GM12801 (cell line): ENCODE results near the gene CDKN2A.

Experiments
- TF ChIP-seq, protein P1 (sequence below): IDR thresholded peaks from one replicate; pipeline ENCODE4 v1.5.1; 2011; ENCODE audit warnings: control low read depth; ENCODE audit not compliant: insufficient read length; ENCODE audit errors: extremely low read depth

CDKN2A gene

GRCh38 chr9:21943464-21943863, 50.7 kb downstream of the CDKN2A start:
- TF ChIP-seq, protein P1, sequence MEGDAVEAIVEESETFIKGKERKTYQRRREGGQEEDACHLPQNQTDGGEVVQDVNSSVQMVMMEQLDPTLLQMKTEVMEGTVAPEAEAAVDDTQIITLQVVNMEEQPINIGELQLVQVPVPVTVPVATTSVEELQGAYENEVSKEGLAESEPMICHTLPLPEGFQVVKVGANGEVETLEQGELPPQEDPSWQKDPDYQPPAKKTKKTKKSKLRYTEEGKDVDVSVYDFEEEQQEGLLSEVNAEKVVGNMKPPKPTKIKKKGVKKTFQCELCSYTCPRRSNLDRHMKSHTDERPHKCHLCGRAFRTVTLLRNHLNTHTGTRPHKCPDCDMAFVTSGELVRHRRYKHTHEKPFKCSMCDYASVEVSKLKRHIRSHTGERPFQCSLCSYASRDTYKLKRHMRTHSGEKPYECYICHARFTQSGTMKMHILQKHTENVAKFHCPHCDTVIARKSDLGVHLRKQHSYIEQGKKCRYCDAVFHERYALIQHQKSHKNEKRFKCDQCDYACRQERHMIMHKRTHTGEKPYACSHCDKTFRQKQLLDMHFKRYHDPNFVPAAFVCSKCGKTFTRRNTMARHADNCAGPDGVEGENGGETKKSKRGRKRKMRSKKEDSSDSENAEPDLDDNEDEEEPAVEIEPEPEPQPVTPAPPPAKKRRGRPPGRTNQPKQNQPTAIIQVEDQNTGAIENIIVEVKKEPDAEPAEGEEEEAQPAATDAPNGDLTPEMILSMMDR: no peak

DNA sequence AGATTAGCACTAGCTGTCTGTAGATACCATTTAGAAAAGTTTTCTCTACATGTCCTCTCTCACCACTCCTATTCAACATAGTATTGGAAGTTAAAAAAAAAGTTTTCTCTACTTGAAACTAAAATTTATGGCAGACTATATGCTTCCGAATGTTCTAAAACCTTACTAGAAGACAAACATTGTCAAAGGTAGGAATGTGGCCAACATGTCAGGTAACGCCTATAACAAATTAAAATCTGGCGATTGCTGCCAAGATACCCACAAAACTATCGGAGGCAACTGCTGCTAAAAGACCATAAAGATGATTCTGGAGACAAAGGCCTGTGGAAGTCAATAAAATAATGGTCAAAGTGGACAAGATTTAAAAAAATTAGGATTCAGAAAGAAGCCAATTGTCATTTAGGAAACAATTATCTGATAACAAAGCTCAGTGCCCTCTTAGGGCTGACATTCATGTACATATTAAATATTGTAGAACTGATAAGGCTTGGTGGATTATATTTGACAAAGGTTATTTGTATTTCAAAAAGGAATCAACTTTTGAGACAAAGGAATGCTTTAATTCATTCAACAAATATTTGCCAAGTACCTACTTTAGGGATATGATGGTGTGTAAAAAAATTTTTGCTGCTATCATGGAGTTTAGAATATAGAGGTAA, 52.7 kb downstream of the CDKN2A start:
- TF ChIP-seq, protein P1: no peak

- TF ChIP-seq, protein P1: no peak
These were observed 58.0 kb downstream of the CDKN2A start for GRCh38 chr9:21936161-21936560.

GRCh38 chr9:21935631-21936030, 58.6 kb downstream of the CDKN2A start:
- TF ChIP-seq, protein P1: no peak

GRCh38 chr9:21933865-21934264, 60.3 kb downstream of the CDKN2A start:
- TF ChIP-seq, protein P1: no peak

DNA sequence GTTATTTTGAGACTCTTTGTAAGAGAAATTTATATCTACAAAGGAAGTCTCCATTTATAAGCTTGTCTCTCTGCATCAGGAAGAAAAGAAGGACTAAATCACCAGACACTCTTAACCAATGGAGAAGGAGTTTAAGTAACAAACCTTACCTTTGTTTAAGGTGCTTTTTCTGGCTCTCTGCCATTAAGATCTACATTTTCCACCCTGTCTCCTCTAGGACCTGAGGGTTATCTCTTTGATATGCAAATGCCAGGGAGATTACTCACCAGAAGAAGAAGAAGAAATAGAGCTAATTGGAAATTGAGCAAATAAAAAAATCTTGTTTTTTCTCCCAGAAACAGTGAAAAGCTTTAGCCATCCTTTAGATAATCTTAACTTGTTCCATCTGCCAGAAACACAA, 60.9 kb downstream of the CDKN2A start:
- TF ChIP-seq, protein P1: no peak

GRCh38 chr9:21931428-21931827, 62.8 kb downstream of the CDKN2A start:
- TF ChIP-seq, protein P1: no peak
